GM23338 (cell line): Measurements from ENCODE around the gene SNAI1. TPM values are rescaled to one million over a fixed set of nuclear protein-coding genes. Genes with fewer than 3 reads are reported as not detected.

Experiments used
- ATAC-seq: fragments of 200-7000 bp; cut with Tn5 transposase; 3 replicates; pipeline ENCODE4 v1.9.1; 2020
- DNase-seq: peaks from one replicate; pipeline ENCODE4 v3.0.0-alpha.2; 2015; ENCODE audit warnings: low spot score
- H2AFZ ChIP-seq: fragments of 200-600 bp; sonication (generic); 2 replicates; pipeline ENCODE4 v1.8.0; 2016; ENCODE audit warnings: antibody characterized with exemption, mild to moderate bottlenecking, moderate library complexity
- H3F3A ChIP-seq: fragments of 200-600 bp; sonication (generic); replicated peaks from 2 replicates; pipeline ENCODE4 v1.8.0; 2017; ENCODE audit warnings: antibody characterized with exemption, mixed run types, low read depth
- H3K27ac ChIP-seq: fragments of 200-600 bp; sonication (generic); 2 replicates; pipeline ENCODE4 v1.6.1; 2016; ENCODE audit warnings: low read depth
- H3K27me3 ChIP-seq: fragments of 200-600 bp; sonication (generic); 2 replicates; pipeline ENCODE4 v1.8.0; 2016; ENCODE audit warnings: mild to moderate bottlenecking, mixed run types, moderate library complexity; ENCODE audit not compliant: insufficient read depth
- H3K36me3 ChIP-seq: fragments of 200-600 bp; sonication (generic); 2 replicates; pipeline ENCODE4 v1.8.0; 2016; ENCODE audit warnings: mild to moderate bottlenecking; ENCODE audit not compliant: insufficient read depth
- H3K4me1 ChIP-seq: fragments of 200-600 bp; sonication (generic); 2 replicates; pipeline ENCODE4 v1.8.0; 2016; ENCODE audit warnings: mild to moderate bottlenecking, moderate library complexity; ENCODE audit not compliant: insufficient read depth
- H3K4me2 ChIP-seq: fragments of 200-600 bp; sonication (generic); 2 replicates; pipeline ENCODE4 v1.7.1; 2017; ENCODE audit warnings: mixed run types
- H3K4me3 ChIP-seq: fragments of 200-600 bp; sonication (generic); 2 replicates; pipeline ENCODE4 v1.6.1; 2016; ENCODE audit warnings: mixed run types
- H3K79me2 ChIP-seq: fragments of 200-600 bp; sonication (generic); replicated peaks from 2 replicates; pipeline ENCODE4 v1.8.0; 2017; ENCODE audit warnings: mild to moderate bottlenecking; ENCODE audit not compliant: insufficient read depth
- H3K9me2 ChIP-seq: fragments of 200-600 bp; sonication (generic); 2 replicates; pipeline ENCODE4 v1.8.0; 2017; ENCODE audit not compliant: insufficient read depth
- H4K20me1 ChIP-seq: fragments of 200-600 bp; sonication (generic); replicated peaks from 2 replicates; pipeline ENCODE4 v1.8.0; 2017; ENCODE audit warnings: mild to moderate bottlenecking; ENCODE audit not compliant: insufficient read depth
- H3K27ac Mint-ChIP-seq: 2 replicates; pipeline ENCODE4 v1.8.0; 2020; ENCODE audit warnings: inconsistent platforms, mild to moderate bottlenecking, moderate library complexity, mixed read lengths
- H3K27me3 Mint-ChIP-seq: 3 replicates; pipeline ENCODE4 v1.8.0; 2022; ENCODE audit warnings: low read depth, mild to moderate bottlenecking, moderate library complexity, mixed read lengths, inconsistent platforms; ENCODE audit not compliant: insufficient read depth, poor library complexity
- H3K36me3 Mint-ChIP-seq: 3 replicates; pipeline ENCODE4 v1.8.0; 2021; ENCODE audit warnings: low read depth, mild to moderate bottlenecking, inconsistent platforms, moderate library complexity, mixed read lengths
- H3K4me1 Mint-ChIP-seq: 3 replicates; pipeline ENCODE4 v1.8.0; 2020; ENCODE audit warnings: mild to moderate bottlenecking, inconsistent platforms, mixed read lengths
- H3K4me3 Mint-ChIP-seq: 3 replicates; pipeline ENCODE4 v1.8.0; 2021; ENCODE audit warnings: moderate library complexity, mild to moderate bottlenecking, inconsistent platforms, mixed read lengths
- H3K9me3 Mint-ChIP-seq: 3 replicates; pipeline ENCODE4 v1.8.0; 2020; ENCODE audit warnings: moderate library complexity, mild to moderate bottlenecking, inconsistent platforms, mixed read lengths
- NANOG ChIP-seq: IDR thresholded peaks from 2 replicates; pipeline ENCODE4 v1.6.1; 2016; ENCODE audit warnings: antibody characterized with exemption, borderline replicate concordance
- POLR2AphosphoS5 ChIP-seq: IDR thresholded peaks from 2 replicates; pipeline ENCODE4 v1.6.1; 2016; ENCODE audit warnings: antibody characterized with exemption, low read depth
- ZNF114 ChIP-seq: fragments of 250-450 bp; sonication (Bioruptor Pico); IDR thresholded peaks from 2 replicates; pipeline ENCODE4 v1.5.0; 2020; ENCODE audit warnings: mild to moderate bottlenecking, moderate library complexity
- polyA plus RNA-seq: library from polyadenylated mRNA; unstranded; fragments of >200 nt; fragmentation: Nextera tagmentation; extraction: Ambion mirVana; gene quantifications from 2 replicates; pipeline ENCODE4 v1.2.1, GENCODE V29; 2016
- total RNA-seq: library from RNA; depleted of rRNA; stranded (reverse); fragments of >200 nt; shearing (Covaris generic); gene quantifications from 2 replicates; pipeline ENCODE4 v1.2.3, GENCODE V29; 2014
- TF ChIP-seq, protein P1 (sequence below): IDR thresholded peaks from 2 replicates; pipeline ENCODE4 v1.6.1; 2016; ENCODE audit warnings: antibody characterized with exemption
- TF ChIP-seq, protein P2 (sequence below): fragments of 250-450 bp; sonication (Bioruptor Pico); IDR thresholded peaks from 2 replicates; pipeline ENCODE4 v1.5.0; 2020; ENCODE audit warnings: mild to moderate bottlenecking, moderate library complexity

The SNAI1 gene
- total and polyA plus RNA-seq, 2 experiments from 2014 or later, result 4.2 to 8.4 TPM

DNA sequence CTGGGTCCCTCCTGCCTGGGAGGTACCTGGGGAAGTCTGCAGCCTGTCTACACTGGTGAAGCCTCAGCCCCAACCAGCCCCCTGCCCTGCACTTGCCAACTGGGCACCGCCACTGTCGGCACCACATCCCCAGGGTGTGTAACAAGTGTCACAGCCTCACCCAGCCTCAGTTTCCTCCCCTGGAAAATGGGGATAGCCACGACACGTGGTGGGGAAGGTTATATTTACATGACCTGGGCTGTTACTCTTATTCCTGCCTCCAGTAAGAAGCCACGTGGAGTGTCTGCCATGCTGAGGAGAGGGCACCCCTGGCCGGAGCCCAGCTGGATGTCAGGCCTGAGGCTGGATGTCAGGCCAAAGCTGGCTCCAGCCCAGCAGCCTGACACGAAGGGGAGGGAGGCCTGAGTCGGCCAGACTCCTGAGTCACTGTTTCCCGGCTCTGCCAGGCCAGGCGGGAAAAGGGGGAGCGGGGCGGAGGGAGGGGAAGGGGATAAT is 44.9 kb downstream of the SNAI1 start:
- ATAC-seq, result no peak
- no peak overlapping the region for H3K4me2 ChIP-seq
- no peaks in the 10 kb centered on the region for H3K9me2 ChIP-seq
- no peaks in the 10 kb centered on the region for H3K36me3 ChIP-seq
- Mint-ChIP-seq H3K4me1 (peaks cover 4% of the 10 kb centered on the region), H3K27ac (no peak overlapping the region), H3K36me3 (no peaks in the 10 kb centered on the region), H3K4me3 (no peak overlapping the region), H3K9me3 (no peaks in the 10 kb centered on the region; the same call in 2 of the 3 replicates), H3K27me3 (peaks cover 10% of the 10 kb centered on the region)
- H3F3A ChIP-seq, result no peaks in the 10 kb centered on the region
- no peaks in the 10 kb centered on the region for H3K27me3 ChIP-seq
- no peak overlapping the region for H3K4me3 ChIP-seq
- no peak overlapping the region for H3K27ac ChIP-seq
- no peaks in the 10 kb centered on the region for H4K20me1 ChIP-seq
- TF ChIP-seq NANOG, result no peak
- TF ChIP-seq, protein P1, sequence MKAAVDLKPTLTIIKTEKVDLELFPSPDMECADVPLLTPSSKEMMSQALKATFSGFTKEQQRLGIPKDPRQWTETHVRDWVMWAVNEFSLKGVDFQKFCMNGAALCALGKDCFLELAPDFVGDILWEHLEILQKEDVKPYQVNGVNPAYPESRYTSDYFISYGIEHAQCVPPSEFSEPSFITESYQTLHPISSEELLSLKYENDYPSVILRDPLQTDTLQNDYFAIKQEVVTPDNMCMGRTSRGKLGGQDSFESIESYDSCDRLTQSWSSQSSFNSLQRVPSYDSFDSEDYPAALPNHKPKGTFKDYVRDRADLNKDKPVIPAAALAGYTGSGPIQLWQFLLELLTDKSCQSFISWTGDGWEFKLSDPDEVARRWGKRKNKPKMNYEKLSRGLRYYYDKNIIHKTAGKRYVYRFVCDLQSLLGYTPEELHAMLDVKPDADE, result no peak
- TF ChIP-seq POLR2AphosphoS5, result no peak
- TF ChIP-seq, protein P2, sequence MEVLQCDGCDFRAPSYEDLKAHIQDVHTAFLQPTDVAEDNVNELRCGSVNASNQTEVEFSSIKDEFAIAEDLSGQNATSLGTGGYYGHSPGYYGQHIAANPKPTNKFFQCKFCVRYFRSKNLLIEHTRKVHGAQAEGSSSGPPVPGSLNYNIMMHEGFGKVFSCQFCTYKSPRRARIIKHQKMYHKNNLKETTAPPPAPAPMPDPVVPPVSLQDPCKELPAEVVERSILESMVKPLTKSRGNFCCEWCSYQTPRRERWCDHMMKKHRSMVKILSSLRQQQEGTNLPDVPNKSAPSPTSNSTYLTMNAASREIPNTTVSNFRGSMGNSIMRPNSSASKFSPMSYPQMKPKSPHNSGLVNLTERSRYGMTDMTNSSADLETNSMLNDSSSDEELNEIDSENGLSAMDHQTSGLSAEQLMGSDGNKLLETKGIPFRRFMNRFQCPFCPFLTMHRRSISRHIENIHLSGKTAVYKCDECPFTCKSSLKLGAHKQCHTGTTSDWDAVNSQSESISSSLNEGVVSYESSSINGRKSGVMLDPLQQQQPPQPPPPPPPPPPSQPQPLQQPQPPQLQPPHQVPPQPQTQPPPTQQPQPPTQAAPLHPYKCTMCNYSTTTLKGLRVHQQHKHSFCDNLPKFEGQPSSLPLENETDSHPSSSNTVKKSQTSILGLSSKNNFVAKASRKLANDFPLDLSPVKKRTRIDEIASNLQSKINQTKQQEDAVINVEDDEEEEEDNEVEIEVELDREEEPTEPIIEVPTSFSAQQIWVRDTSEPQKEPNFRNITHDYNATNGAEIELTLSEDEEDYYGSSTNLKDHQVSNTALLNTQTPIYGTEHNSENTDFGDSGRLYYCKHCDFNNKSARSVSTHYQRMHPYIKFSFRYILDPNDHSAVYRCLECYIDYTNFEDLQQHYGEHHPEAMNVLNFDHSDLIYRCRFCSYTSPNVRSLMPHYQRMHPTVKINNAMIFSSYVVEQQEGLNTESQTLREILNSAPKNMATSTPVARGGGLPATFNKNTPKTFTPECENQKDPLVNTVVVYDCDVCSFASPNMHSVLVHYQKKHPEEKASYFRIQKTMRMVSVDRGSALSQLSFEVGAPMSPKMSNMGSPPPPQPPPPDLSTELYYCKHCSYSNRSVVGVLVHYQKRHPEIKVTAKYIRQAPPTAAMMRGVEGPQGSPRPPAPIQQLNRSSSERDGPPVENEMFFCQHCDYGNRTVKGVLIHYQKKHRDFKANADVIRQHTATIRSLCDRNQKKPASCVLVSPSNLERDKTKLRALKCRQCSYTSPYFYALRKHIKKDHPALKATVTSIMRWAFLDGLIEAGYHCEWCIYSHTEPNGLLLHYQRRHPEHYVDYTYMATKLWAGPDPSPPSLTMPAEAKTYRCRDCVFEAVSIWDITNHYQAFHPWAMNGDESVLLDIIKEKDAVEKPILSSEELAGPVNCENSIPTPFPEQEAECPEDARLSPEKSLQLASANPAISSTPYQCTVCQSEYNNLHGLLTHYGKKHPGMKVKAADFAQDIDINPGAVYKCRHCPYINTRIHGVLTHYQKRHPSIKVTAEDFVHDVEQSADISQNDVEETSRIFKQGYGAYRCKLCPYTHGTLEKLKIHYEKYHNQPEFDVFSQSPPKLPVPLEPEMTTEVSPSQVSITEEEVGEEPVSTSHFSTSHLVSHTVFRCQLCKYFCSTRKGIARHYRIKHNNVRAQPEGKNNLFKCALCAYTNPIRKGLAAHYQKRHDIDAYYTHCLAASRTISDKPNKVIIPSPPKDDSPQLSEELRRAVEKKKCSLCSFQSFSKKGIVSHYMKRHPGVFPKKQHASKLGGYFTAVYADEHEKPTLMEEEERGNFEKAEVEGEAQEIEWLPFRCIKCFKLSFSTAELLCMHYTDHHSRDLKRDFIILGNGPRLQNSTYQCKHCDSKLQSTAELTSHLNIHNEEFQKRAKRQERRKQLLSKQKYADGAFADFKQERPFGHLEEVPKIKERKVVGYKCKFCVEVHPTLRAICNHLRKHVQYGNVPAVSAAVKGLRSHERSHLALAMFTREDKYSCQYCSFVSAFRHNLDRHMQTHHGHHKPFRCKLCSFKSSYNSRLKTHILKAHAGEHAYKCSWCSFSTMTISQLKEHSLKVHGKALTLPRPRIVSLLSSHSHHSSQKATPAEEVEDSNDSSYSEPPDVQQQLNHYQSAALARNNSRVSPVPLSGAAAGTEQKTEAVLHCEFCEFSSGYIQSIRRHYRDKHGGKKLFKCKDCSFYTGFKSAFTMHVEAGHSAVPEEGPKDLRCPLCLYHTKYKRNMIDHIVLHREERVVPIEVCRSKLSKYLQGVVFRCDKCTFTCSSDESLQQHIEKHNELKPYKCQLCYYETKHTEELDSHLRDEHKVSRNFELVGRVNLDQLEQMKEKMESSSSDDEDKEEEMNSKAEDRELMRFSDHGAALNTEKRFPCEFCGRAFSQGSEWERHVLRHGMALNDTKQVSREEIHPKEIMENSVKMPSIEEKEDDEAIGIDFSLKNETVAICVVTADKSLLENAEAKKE (CRISPR knock-in tag), result no peak
- no peak for TF ChIP-seq ZNF114
- no peaks in the 10 kb centered on the region for H3K4me1 ChIP-seq
- no peaks in the 10 kb centered on the region for H3K79me2 ChIP-seq
- DNase-seq, result no peak
- H2AFZ ChIP-seq, result no peak overlapping the region
